H9 (cell line): ENCODE data around the gene ARFGAP2. TPM values are rescaled to one million over a fixed set of nuclear protein-coding genes. Genes with fewer than 3 reads are reported as not detected.

Experiments
- DNase-seq: peaks from one replicate; pipeline ENCODE4 v3.0.0-alpha.2; 2017
- H2AFZ ChIP-seq: one replicate; pipeline ENCODE4 v1.6.1; 2013; ENCODE audit warnings: mild to moderate bottlenecking, low read length, control low read depth, moderate library complexity
- H2AK5ac ChIP-seq: 2 replicates; pipeline ENCODE4 v1.6.1; 2013; ENCODE audit warnings: low read length, control low read depth, mixed read lengths; ENCODE audit not compliant: insufficient read length
- H2BK120ac ChIP-seq: one replicate; pipeline ENCODE4 v1.6.1; 2013; ENCODE audit warnings: low read depth, mild to moderate bottlenecking, low read length, control low read depth, inconsistent platforms; ENCODE audit not compliant: poor library complexity, severe bottlenecking
- H2BK12ac ChIP-seq: 2 replicates; pipeline ENCODE4 v1.6.1; 2013; ENCODE audit warnings: low read length, control low read depth, mixed read lengths, low read depth; ENCODE audit not compliant: insufficient read length
- H2BK15ac ChIP-seq: 2 replicates; pipeline ENCODE4 v1.6.1; 2013; ENCODE audit warnings: low read depth, low read length, control low read depth
- H2BK20ac ChIP-seq: one replicate; pipeline ENCODE4 v1.6.1; 2013; ENCODE audit warnings: low read depth, mild to moderate bottlenecking, low read length, control low read depth, inconsistent platforms; ENCODE audit not compliant: poor library complexity, severe bottlenecking
- H2BK5ac ChIP-seq: 2 replicates; pipeline ENCODE4 v1.6.1; 2013; ENCODE audit warnings: low read length, control low read depth, mixed read lengths; ENCODE audit not compliant: insufficient read length
- H3K14ac ChIP-seq: 2 replicates; pipeline ENCODE4 v1.6.1; 2013; ENCODE audit warnings: low read length, control low read depth; ENCODE audit not compliant: insufficient read depth
- H3K18ac ChIP-seq: 2 replicates; pipeline ENCODE4 v1.6.1; 2013; ENCODE audit warnings: low read depth, mild to moderate bottlenecking, mixed read lengths, low read length, control low read depth; ENCODE audit not compliant: insufficient read length
- H3K23ac ChIP-seq: 2 replicates; pipeline ENCODE4 v1.6.1; 2013; ENCODE audit warnings: low read length, control low read depth, mixed read lengths, low read depth; ENCODE audit not compliant: insufficient read length
- H3K23me2 ChIP-seq: 2 replicates; pipeline ENCODE4 v1.6.1; 2013; ENCODE audit warnings: low read depth, mild to moderate bottlenecking, mixed read lengths, low read length, control low read depth; ENCODE audit not compliant: insufficient read length, poor library complexity, severe bottlenecking
- H3K27ac ChIP-seq: 2 replicates; pipeline ENCODE4 v1.5.1; 2013; ENCODE audit warnings: low read length, control low read depth, mixed read lengths, low read depth; ENCODE audit not compliant: insufficient read length
- H3K27me3 ChIP-seq: 2 replicates; pipeline ENCODE4 v1.6.1; 2013; ENCODE audit warnings: low read length, control low read depth, inconsistent platforms; ENCODE audit not compliant: insufficient read depth
- H3K4ac ChIP-seq: 2 replicates; pipeline ENCODE4 v1.6.1; 2013; ENCODE audit warnings: low read depth, mild to moderate bottlenecking, control low read depth, inconsistent platforms, low read length, moderate library complexity
- H3K4me1 ChIP-seq: 2 replicates; pipeline ENCODE4 v1.6.1; 2013; ENCODE audit warnings: low read length, control low read depth, inconsistent platforms; ENCODE audit not compliant: insufficient read depth
- H3K4me2 ChIP-seq: 2 replicates; pipeline ENCODE4 v1.6.1; 2013; ENCODE audit warnings: low read length, control low read depth, mixed read lengths; ENCODE audit not compliant: insufficient read length, insufficient read depth
- H3K56ac ChIP-seq: 2 replicates; pipeline ENCODE4 v1.6.1; 2013; ENCODE audit warnings: low read depth, mild to moderate bottlenecking, mixed read lengths, low read length, control low read depth; ENCODE audit not compliant: insufficient read length
- H3K79me1 ChIP-seq: 2 replicates; pipeline ENCODE4 v1.6.1; 2013; ENCODE audit warnings: low read depth, mild to moderate bottlenecking, moderate library complexity, low read length, control low read depth, inconsistent platforms; ENCODE audit not compliant: insufficient read depth, poor library complexity, severe bottlenecking
- H3K79me2 ChIP-seq: 2 replicates; pipeline ENCODE4 v1.6.1; 2013; ENCODE audit warnings: low read length, control low read depth, inconsistent platforms; ENCODE audit not compliant: insufficient read depth
- H3K9ac ChIP-seq: 2 replicates; pipeline ENCODE4 v1.6.1; 2013; ENCODE audit warnings: low read length, control low read depth, mixed read lengths; ENCODE audit not compliant: insufficient read length; ENCODE audit errors: extremely low read depth
- H3K9me3 ChIP-seq: one replicate; pipeline ENCODE4 v1.6.1; 2013; ENCODE audit warnings: low read depth, low read length, inconsistent platforms; ENCODE audit not compliant: control insufficient read depth
- H3T11ph ChIP-seq: one replicate; pipeline ENCODE4 v1.6.1; 2013; ENCODE audit warnings: mild to moderate bottlenecking, low read length, control low read depth, inconsistent platforms
- H4K20me1 ChIP-seq: one replicate; pipeline ENCODE4 v1.6.1; 2013; ENCODE audit not compliant: control insufficient read depth, insufficient read length, insufficient read depth
- H4K5ac ChIP-seq: 2 replicates; pipeline ENCODE4 v1.6.1; 2013; ENCODE audit warnings: low read depth, mild to moderate bottlenecking, mixed read lengths, low read length, control low read depth; ENCODE audit not compliant: insufficient read length
- H4K8ac ChIP-seq: replicated peaks from 2 replicates; pipeline ENCODE4 v1.6.1; 2013; ENCODE audit warnings: low read length, control low read depth, mixed read lengths, low read depth; ENCODE audit not compliant: insufficient read length
- H4K91ac ChIP-seq: 2 replicates; pipeline ENCODE4 v1.6.1; 2013; ENCODE audit warnings: low read depth, mild to moderate bottlenecking, moderate library complexity, mixed read lengths, low read length, control low read depth; ENCODE audit not compliant: insufficient read length
- H3K27ac Mint-ChIP-seq, 3 experiments: 2 replicates in 2 of 3; 3 replicates in 1 of 3; pipeline ENCODE4 v1.8.0; 2020 to 2021; ENCODE audit warnings: mixed read lengths in 3 of 3, mild to moderate bottlenecking in 1 of 3, moderate library complexity in 1 of 3
- H3K27me3 Mint-ChIP-seq: 2 replicates; pipeline ENCODE4 v1.8.0; 2021; ENCODE audit warnings: low read depth, mild to moderate bottlenecking, moderate library complexity, mixed read lengths
- H3K36me3 Mint-ChIP-seq, 3 experiments: 2 replicates in 2 of 3; 3 replicates in 1 of 3; pipeline ENCODE4 v1.8.0; 2020 to 2021; ENCODE audit warnings: low read depth in 3 of 3, mixed read lengths in 3 of 3; ENCODE audit not compliant: insufficient read depth in 1 of 3
- H3K4me1 Mint-ChIP-seq, 2 experiments: 2 replicates each; pipeline ENCODE4 v1.8.0; 2020; ENCODE audit warnings: mixed read lengths in 2 of 2
- H3K4me3 Mint-ChIP-seq, 2 experiments: 2 replicates in 1 of 2; 3 replicates in 1 of 2; pipeline ENCODE4 v1.8.0; 2020 to 2021; ENCODE audit warnings: mild to moderate bottlenecking in 2 of 2, mixed read lengths in 2 of 2, moderate library complexity in 1 of 2
- H3K9me3 Mint-ChIP-seq, 2 experiments: 2 replicates in 1 of 2; 3 replicates in 1 of 2; pipeline ENCODE4 v1.8.0; 2020; ENCODE audit warnings: mild to moderate bottlenecking in 2 of 2, mixed read lengths in 2 of 2, moderate library complexity in 1 of 2
- CTCF ChIP-seq: fragments of 200-600 bp; sonication (generic); conservative IDR thresholded peaks from 3 replicates; pipeline ENCODE4 v1.8.0; 2021; ENCODE audit warnings: antibody characterized with exemption, mild to moderate bottlenecking
- WGBS: extraction: QIAGEN DNeasy Blood & Tissue Kit; methylation state at CpG from one replicate; pipeline ENCODE4 v1.1.7; 2013; ENCODE audit warnings: missing lambda C conversion rate, low lambda C conversion rate, mixed read lengths; ENCODE audit not compliant: insufficient read length; ENCODE audit errors: extremely low coverage; 5-methylcytosine and 5-hydroxymethylcytosine counted together
- total RNA-seq: library from RNA; stranded (reverse); gene quantifications from 2 replicates; pipeline ENCODE4 v1.2.1, GENCODE V29; 2021

ARFGAP2 gene
- total RNA-seq, 1 experiment from 2014 or later = 72.3 TPM

GRCh38 chr11:47137476-47137875 lies 39.2 kb downstream of the ARFGAP2 start:
- H3K23me2 ChIP-seq = no peaks in the 10 kb centered on the region
- TF ChIP-seq CTCF = no peak
- no peak overlapping the region for H2AK5ac ChIP-seq

More at GRCh38 chr11:47137476-47137875, 39.2 kb downstream of the ARFGAP2 start:
- no peaks in the 10 kb centered on the region for H3K4me1 ChIP-seq
- no peak overlapping the region for H2BK12ac ChIP-seq
- no peaks in the 10 kb centered on the region for H3K9me3 Mint-ChIP-seq
- no peak overlapping the region for H3K4me3 Mint-ChIP-seq
- no peaks in the 10 kb centered on the region for H3K27me3 ChIP-seq
- no peak overlapping the region for H3K4me2 ChIP-seq
- H3K79me1 ChIP-seq = no peaks in the 10 kb centered on the region
- no peak overlapping the region for H3K27ac ChIP-seq
- no CpG with 5 or more reads among the region's 2 CpGs for WGBS
- DNase-seq = no peak
- H3K23ac ChIP-seq = no peak overlapping the region
- H2BK20ac ChIP-seq = no peak overlapping the region
- no peak overlapping the region for H2AFZ ChIP-seq
- no peaks in the 10 kb centered on the region for H3K79me2 ChIP-seq
- no peak overlapping the region for H3K27ac Mint-ChIP-seq
- H4K91ac ChIP-seq = no peak overlapping the region
- no peak overlapping the region for H3T11ph ChIP-seq
- no peak overlapping the region for H3K14ac ChIP-seq
- H2BK120ac ChIP-seq = no peak overlapping the region
- no peaks in the 10 kb centered on the region for H3K9me3 ChIP-seq
- no peak overlapping the region for H4K8ac ChIP-seq
- no peak overlapping the region for H3K9ac ChIP-seq
- no peak overlapping the region for H4K5ac ChIP-seq
- no peak overlapping the region for H2BK5ac ChIP-seq
- no peak overlapping the region for H2BK15ac ChIP-seq
- H3K4me1 Mint-ChIP-seq = peaks cover 2 to 13% of the 10 kb centered on the region in 2 experiments
- no peak overlapping the region for H3K18ac ChIP-seq
- no peaks in the 10 kb centered on the region for H4K20me1 ChIP-seq
- peaks cover 2 to 11% (median 8%) of the 10 kb centered on the region in 3 experiments; a peak in 6 of 7 replicates for H3K36me3 Mint-ChIP-seq
- no peak overlapping the region for H3K56ac ChIP-seq
- no peak overlapping the region for H3K4ac ChIP-seq
- H3K27me3 Mint-ChIP-seq = no peaks in the 10 kb centered on the region
